Measurements from ENCODE around the gene CST2.
"Not testable (repeated sequence)": the region's sequence is repeated elsewhere in the genome, so short reads cannot be mapped to it uniquely, and the experiment has no call there.

GRCh38 chr20:23778676-23779075 lies 47.9 kb downstream of the CST2 start:
- TF ChIP-seq, protein P1, sequence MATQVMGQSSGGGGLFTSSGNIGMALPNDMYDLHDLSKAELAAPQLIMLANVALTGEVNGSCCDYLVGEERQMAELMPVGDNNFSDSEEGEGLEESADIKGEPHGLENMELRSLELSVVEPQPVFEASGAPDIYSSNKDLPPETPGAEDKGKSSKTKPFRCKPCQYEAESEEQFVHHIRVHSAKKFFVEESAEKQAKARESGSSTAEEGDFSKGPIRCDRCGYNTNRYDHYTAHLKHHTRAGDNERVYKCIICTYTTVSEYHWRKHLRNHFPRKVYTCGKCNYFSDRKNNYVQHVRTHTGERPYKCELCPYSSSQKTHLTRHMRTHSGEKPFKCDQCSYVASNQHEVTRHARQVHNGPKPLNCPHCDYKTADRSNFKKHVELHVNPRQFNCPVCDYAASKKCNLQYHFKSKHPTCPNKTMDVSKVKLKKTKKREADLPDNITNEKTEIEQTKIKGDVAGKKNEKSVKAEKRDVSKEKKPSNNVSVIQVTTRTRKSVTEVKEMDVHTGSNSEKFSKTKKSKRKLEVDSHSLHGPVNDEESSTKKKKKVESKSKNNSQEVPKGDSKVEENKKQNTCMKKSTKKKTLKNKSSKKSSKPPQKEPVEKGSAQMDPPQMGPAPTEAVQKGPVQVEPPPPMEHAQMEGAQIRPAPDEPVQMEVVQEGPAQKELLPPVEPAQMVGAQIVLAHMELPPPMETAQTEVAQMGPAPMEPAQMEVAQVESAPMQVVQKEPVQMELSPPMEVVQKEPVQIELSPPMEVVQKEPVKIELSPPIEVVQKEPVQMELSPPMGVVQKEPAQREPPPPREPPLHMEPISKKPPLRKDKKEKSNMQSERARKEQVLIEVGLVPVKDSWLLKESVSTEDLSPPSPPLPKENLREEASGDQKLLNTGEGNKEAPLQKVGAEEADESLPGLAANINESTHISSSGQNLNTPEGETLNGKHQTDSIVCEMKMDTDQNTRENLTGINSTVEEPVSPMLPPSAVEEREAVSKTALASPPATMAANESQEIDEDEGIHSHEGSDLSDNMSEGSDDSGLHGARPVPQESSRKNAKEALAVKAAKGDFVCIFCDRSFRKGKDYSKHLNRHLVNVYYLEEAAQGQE (IDR thresholded peaks at IDR 0.05; ENCODE audit: insufficient read depth in 1 of 2, low read depth in 2 of 2, low read length in 1 of 2) = not testable (repeated sequence)
- not testable (repeated sequence) for TF ChIP-seq SIN3A (IDR thresholded peaks at IDR 0.05; ENCODE audit: borderline replicate concordance, insufficient read depth, low read depth, low read length)
- TF ChIP-seq, protein P2, sequence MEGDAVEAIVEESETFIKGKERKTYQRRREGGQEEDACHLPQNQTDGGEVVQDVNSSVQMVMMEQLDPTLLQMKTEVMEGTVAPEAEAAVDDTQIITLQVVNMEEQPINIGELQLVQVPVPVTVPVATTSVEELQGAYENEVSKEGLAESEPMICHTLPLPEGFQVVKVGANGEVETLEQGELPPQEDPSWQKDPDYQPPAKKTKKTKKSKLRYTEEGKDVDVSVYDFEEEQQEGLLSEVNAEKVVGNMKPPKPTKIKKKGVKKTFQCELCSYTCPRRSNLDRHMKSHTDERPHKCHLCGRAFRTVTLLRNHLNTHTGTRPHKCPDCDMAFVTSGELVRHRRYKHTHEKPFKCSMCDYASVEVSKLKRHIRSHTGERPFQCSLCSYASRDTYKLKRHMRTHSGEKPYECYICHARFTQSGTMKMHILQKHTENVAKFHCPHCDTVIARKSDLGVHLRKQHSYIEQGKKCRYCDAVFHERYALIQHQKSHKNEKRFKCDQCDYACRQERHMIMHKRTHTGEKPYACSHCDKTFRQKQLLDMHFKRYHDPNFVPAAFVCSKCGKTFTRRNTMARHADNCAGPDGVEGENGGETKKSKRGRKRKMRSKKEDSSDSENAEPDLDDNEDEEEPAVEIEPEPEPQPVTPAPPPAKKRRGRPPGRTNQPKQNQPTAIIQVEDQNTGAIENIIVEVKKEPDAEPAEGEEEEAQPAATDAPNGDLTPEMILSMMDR (IDR thresholded peaks at IDR 0.05) = not testable (repeated sequence)

All from Panc1 (cell line).